ENCODE measurements around the gene ZNF383. TPM values are rescaled to one million over a fixed set of nuclear protein-coding genes. Genes with fewer than 3 reads are reported as not detected.

ZNF383 gene
- total RNA-seq, 1 experiment from 2014 or later = 2.5 TPM

DNA sequence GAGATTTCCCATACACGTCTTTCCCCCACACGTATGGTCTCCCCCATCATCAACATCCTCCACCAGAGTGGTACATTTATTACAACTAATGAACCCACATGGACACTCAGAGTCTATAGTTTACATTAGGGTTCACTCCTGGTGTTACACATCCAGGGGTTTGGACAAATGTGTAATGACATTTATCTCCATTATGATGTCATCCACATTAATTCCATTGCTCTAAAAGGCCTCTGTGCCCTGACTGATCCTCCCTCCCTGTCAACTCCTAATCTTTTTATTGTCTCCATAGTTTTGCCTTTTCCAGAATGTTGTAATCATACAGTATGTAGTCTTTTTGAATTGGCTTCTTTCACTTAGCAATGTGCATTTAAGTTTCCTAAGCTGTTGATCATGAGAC lies 8.2 kb downstream of the ZNF383 start:
- no peak for ATAC-seq
- H3K4me2 ChIP-seq (ENCODE audit: low read length) = no peak overlapping the region
- no peak for TF ChIP-seq EZH2 (IDR thresholded peaks at IDR 0.05; ENCODE audit: low read length, unreplicated experiment)
- TF ChIP-seq, protein P1, sequence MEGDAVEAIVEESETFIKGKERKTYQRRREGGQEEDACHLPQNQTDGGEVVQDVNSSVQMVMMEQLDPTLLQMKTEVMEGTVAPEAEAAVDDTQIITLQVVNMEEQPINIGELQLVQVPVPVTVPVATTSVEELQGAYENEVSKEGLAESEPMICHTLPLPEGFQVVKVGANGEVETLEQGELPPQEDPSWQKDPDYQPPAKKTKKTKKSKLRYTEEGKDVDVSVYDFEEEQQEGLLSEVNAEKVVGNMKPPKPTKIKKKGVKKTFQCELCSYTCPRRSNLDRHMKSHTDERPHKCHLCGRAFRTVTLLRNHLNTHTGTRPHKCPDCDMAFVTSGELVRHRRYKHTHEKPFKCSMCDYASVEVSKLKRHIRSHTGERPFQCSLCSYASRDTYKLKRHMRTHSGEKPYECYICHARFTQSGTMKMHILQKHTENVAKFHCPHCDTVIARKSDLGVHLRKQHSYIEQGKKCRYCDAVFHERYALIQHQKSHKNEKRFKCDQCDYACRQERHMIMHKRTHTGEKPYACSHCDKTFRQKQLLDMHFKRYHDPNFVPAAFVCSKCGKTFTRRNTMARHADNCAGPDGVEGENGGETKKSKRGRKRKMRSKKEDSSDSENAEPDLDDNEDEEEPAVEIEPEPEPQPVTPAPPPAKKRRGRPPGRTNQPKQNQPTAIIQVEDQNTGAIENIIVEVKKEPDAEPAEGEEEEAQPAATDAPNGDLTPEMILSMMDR (conservative IDR thresholded peaks at IDR 0.05; ENCODE audit: low read depth, low read length) = no peak
- no peak for TF ChIP-seq EZH2phosphoT487 (IDR thresholded peaks at IDR 0.05; ENCODE audit: borderline replicate concordance, low read length)

DNA sequence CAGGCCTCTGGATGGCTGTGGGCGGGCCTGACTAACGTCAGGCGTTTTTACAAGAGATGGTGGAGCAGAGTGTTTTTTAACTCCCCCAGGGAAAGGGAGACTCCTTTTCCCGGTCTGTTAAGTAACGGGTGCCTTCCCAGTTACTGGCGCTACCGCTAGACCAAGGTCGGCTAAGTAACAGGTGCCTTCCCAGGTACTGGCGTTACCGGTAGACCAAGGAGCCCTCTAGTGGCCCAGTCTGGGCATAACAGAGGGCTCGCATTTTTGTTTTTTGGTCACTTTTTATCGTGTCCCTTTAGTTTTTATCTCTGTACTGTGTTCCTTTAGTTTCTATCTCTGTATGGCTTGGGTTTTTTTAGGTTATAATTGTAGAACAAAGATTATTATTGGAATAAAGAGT lies 10.0 kb downstream of the ZNF383 start:
- Histone ChIP-seq H2AFZ (ENCODE audit: low read length) (no peak overlapping the region), H3K4me2 (ENCODE audit: low read length) (no peak overlapping the region), H3K36me3 (ENCODE audit: low read depth, low read length) (peaks cover 49% of the 10 kb centered on the region), H3K9me3 (ENCODE audit: low read length) (0 out of 2 replicates have a peak, but pooled peaks cover 9% of the 10 kb centered on the region), H4K20me1 (ENCODE audit: low read length) (no peaks in the 10 kb centered on the region), H3F3A (ENCODE audit: low read length, unreplicated experiment) (no peaks in the 10 kb centered on the region), H3K27ac (ENCODE audit: low read length) (no peak overlapping the region), H3K9me2 (replicated peaks; ENCODE audit: low read length) (no peaks in the 10 kb centered on the region), H3K27me3 (ENCODE audit: low read length) (no peaks in the 10 kb centered on the region), H3K9ac (ENCODE audit: low read length) (no peak overlapping the region), H3K79me2 (ENCODE audit: low read length) (no peaks in the 10 kb centered on the region), H3K4me3 (ENCODE audit: low read length) (no peak overlapping the region), H3K4me1 (ENCODE audit: insufficient read depth, low read length) (no peaks in the 10 kb centered on the region)
- ChIA-PET POLR2A (ENCODE audit: unreplicated experiment) (no interaction called here), CTCF (no interaction called here)
- intact Hi-C loops (cut with micrococcal nuclease) = no loop called here
- no peak for ATAC-seq
- DNase-seq = peak; percentile 6
- TF ChIP-seq, protein P1 (conservative IDR thresholded peaks at IDR 0.05; ENCODE audit: low read depth, low read length) = peak; percentile 42
- TF ChIP-seq EZH2phosphoT487 (IDR thresholded peaks at IDR 0.05; ENCODE audit: borderline replicate concordance, low read length) (no peak), EZH2 (IDR thresholded peaks at IDR 0.05; ENCODE audit: low read length, unreplicated experiment) (no peak)
- no TSS peak for BruUV-seq (replicated peaks)

More for the DNA sequence above, 8.2 kb downstream of the ZNF383 start:
- H4K20me1 ChIP-seq (ENCODE audit: low read length) = no peaks in the 10 kb centered on the region
- no peaks in the 10 kb centered on the region for H3K27me3 ChIP-seq (ENCODE audit: low read length)
- POLR2A ChIA-PET (ENCODE audit: unreplicated experiment) = no interaction called here
- DNase-seq = no peak
- 0 out of 2 replicates have a peak, but pooled peaks cover 9% of the 10 kb centered on the region for H3K9me3 ChIP-seq (ENCODE audit: low read length)
- H3K9ac ChIP-seq (ENCODE audit: low read length) = no peak overlapping the region
- no peak overlapping the region for H2AFZ ChIP-seq (ENCODE audit: low read length)
- H3K4me1 ChIP-seq (ENCODE audit: insufficient read depth, low read length) = no peaks in the 10 kb centered on the region
- H3K79me2 ChIP-seq (ENCODE audit: low read length) = no peaks in the 10 kb centered on the region
- H3K27ac ChIP-seq (ENCODE audit: low read length) = no peak overlapping the region
- no peaks in the 10 kb centered on the region for H3F3A ChIP-seq (ENCODE audit: low read length, unreplicated experiment)
- no TSS peak for BruUV-seq (replicated peaks)
- intact Hi-C loops (cut with micrococcal nuclease) = no loop called here
- CTCF ChIA-PET = no interaction called here
- no peaks in the 10 kb centered on the region for H3K9me2 ChIP-seq (replicated peaks; ENCODE audit: low read length)
- H3K4me3 ChIP-seq (ENCODE audit: low read length) = no peak overlapping the region
- H3K36me3 ChIP-seq (ENCODE audit: low read depth, low read length) = peaks cover 40% of the 10 kb centered on the region

DNA sequence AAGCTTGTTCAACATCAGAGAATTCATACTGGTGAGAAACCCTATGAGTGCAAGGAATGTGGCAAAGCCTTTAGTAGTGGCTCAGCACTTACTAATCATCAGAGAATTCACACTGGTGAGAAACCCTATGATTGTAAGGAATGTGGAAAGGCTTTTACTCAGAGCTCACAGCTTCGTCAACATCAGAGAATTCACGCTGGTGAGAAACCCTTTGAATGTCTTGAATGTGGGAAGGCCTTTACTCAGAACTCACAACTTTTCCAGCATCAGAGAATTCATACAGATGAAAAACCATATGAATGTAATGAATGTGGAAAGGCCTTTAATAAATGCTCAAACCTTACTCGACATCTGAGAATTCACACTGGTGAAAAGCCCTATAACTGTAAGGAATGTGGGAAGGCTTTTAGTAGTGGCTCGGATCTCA lies 25.2 kb downstream of the ZNF383 start:
- Histone ChIP-seq H3K27ac (ENCODE audit: low read length) (no peak overlapping the region), H3K4me1 (ENCODE audit: insufficient read depth, low read length) (no peaks in the 10 kb centered on the region), H3K9me2 (replicated peaks; ENCODE audit: low read length) (no peaks in the 10 kb centered on the region), H3K27me3 (ENCODE audit: low read length) (no peaks in the 10 kb centered on the region), H3K4me2 (ENCODE audit: low read length) (no peak overlapping the region), H4K20me1 (ENCODE audit: low read length) (no peaks in the 10 kb centered on the region), H3F3A (ENCODE audit: low read length, unreplicated experiment) (no peaks in the 10 kb centered on the region), H3K9me3 (ENCODE audit: low read length) (peaks cover 13% of the 10 kb centered on the region; the same call in 1 of the 2 replicates), H3K36me3 (ENCODE audit: low read depth, low read length) (peaks cover 53% of the 10 kb centered on the region), H3K79me2 (ENCODE audit: low read length) (no peaks in the 10 kb centered on the region), H3K4me3 (ENCODE audit: low read length) (no peak overlapping the region), H2AFZ (ENCODE audit: low read length) (no peak overlapping the region), H3K9ac (ENCODE audit: low read length) (no peak overlapping the region)
- ATAC-seq (no peak), DNase-seq (no peak)
- CTCF ChIA-PET = no interaction called here
- no TSS peak for BruUV-seq (replicated peaks)
- intact Hi-C loops (cut with micrococcal nuclease) = no loop called here
- TF ChIP-seq EZH2 (IDR thresholded peaks at IDR 0.05; ENCODE audit: low read length, unreplicated experiment) (no peak), EZH2phosphoT487 (IDR thresholded peaks at IDR 0.05; ENCODE audit: borderline replicate concordance, low read length) (no peak)
- TF ChIP-seq, protein P1 (conservative IDR thresholded peaks at IDR 0.05; ENCODE audit: low read depth, low read length) = no peak
- POLR2A ChIA-PET (ENCODE audit: unreplicated experiment) = no interaction called here

Data from PC-3 (cell line).